ENCODE measurements around the gene SOST.

DNA sequence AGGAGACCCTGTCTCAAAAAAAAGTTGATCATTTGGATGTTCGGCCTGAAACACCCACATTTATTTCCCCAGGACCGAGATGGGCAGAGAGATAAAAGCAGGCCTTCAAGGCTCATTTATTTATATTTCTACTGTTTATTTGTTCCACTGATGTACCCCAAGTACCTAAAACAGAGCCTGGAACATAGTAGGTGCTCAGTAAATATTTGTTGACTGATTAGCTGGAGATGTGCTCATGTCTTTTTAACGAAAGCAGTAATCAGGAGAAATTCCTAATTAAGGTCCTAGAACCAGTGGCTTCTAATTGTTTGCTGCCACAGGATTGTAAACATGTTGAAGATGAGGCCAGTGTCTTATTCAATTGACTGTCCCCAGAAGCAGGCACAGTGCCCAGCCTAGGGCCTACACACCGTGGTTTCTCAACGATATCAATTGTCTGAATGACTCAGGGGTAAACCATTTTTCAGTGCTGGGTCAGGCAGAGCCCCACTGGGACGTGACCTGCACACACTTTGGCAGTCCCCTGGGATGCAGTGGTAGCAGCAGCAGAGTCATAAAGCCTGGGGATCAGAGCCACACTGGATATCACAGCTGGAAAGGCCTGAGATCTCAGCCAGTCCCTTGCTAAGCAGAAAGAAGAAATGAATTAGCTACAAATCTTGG is 34.8 kb downstream of the SOST start:
- TF ChIP-seq, protein P1, sequence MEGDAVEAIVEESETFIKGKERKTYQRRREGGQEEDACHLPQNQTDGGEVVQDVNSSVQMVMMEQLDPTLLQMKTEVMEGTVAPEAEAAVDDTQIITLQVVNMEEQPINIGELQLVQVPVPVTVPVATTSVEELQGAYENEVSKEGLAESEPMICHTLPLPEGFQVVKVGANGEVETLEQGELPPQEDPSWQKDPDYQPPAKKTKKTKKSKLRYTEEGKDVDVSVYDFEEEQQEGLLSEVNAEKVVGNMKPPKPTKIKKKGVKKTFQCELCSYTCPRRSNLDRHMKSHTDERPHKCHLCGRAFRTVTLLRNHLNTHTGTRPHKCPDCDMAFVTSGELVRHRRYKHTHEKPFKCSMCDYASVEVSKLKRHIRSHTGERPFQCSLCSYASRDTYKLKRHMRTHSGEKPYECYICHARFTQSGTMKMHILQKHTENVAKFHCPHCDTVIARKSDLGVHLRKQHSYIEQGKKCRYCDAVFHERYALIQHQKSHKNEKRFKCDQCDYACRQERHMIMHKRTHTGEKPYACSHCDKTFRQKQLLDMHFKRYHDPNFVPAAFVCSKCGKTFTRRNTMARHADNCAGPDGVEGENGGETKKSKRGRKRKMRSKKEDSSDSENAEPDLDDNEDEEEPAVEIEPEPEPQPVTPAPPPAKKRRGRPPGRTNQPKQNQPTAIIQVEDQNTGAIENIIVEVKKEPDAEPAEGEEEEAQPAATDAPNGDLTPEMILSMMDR (IDR thresholded peaks at IDR 0.05), result no peak
- TF ChIP-seq, protein P2, sequence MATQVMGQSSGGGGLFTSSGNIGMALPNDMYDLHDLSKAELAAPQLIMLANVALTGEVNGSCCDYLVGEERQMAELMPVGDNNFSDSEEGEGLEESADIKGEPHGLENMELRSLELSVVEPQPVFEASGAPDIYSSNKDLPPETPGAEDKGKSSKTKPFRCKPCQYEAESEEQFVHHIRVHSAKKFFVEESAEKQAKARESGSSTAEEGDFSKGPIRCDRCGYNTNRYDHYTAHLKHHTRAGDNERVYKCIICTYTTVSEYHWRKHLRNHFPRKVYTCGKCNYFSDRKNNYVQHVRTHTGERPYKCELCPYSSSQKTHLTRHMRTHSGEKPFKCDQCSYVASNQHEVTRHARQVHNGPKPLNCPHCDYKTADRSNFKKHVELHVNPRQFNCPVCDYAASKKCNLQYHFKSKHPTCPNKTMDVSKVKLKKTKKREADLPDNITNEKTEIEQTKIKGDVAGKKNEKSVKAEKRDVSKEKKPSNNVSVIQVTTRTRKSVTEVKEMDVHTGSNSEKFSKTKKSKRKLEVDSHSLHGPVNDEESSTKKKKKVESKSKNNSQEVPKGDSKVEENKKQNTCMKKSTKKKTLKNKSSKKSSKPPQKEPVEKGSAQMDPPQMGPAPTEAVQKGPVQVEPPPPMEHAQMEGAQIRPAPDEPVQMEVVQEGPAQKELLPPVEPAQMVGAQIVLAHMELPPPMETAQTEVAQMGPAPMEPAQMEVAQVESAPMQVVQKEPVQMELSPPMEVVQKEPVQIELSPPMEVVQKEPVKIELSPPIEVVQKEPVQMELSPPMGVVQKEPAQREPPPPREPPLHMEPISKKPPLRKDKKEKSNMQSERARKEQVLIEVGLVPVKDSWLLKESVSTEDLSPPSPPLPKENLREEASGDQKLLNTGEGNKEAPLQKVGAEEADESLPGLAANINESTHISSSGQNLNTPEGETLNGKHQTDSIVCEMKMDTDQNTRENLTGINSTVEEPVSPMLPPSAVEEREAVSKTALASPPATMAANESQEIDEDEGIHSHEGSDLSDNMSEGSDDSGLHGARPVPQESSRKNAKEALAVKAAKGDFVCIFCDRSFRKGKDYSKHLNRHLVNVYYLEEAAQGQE (IDR thresholded peaks at IDR 0.05; ENCODE audit: insufficient read depth in 1 of 2, low read depth in 2 of 2, low read length in 1 of 2), result no peak
- TF ChIP-seq TCF7L2 (IDR thresholded peaks at IDR 0.05; ENCODE audit: low read depth, low read length), result no peak
- TF ChIP-seq POLR2AphosphoS5 (IDR thresholded peaks at IDR 0.05; ENCODE audit: low read depth, low read length), result no peak
